HCT116 (cell line): ENCODE measurements around the gene PLA2G2C.

Source experiments
- EZH2 ChIP-seq: fragments of 200-600 bp; sonication (generic); IDR thresholded peaks from 2 replicates; pipeline ENCODE4 v1.6.1; 2017; ENCODE audit warnings: antibody characterized with exemption, mixed run types
- POLR2AphosphoS5 ChIP-seq: IDR thresholded peaks from 2 replicates; pipeline ENCODE4 v1.6.1; 2011; ENCODE audit warnings: mild to moderate bottlenecking, low read depth, low read length, moderate library complexity
- TF ChIP-seq, protein P1 (sequence below), 3 experiments: fragments of 200-600 bp in 1 of 3; sonication (generic) in 1 of 3; IDR thresholded peaks in 2 of 3; conservative IDR thresholded peaks in 1 of 3; 2 replicates each; pipeline ENCODE4 v1.5.1; 2012 to 2017; ENCODE audit warnings: low read depth in 2 of 3, low read length in 2 of 3, antibody characterized with exemption in 1 of 3, borderline replicate concordance in 1 of 3, control low read depth in 1 of 3, mild to moderate bottlenecking in 1 of 3, mixed read lengths in 1 of 3, mixed run types in 1 of 3, moderate library complexity in 1 of 3; ENCODE audit not compliant: insufficient read depth in 1 of 3

GRCh38 chr1:20207546-20207945 is 21.2 kb upstream of the PLA2G2C start:
- TF ChIP-seq POLR2AphosphoS5, result no peak
- TF ChIP-seq EZH2, result no peak
- TF ChIP-seq, protein P1, sequence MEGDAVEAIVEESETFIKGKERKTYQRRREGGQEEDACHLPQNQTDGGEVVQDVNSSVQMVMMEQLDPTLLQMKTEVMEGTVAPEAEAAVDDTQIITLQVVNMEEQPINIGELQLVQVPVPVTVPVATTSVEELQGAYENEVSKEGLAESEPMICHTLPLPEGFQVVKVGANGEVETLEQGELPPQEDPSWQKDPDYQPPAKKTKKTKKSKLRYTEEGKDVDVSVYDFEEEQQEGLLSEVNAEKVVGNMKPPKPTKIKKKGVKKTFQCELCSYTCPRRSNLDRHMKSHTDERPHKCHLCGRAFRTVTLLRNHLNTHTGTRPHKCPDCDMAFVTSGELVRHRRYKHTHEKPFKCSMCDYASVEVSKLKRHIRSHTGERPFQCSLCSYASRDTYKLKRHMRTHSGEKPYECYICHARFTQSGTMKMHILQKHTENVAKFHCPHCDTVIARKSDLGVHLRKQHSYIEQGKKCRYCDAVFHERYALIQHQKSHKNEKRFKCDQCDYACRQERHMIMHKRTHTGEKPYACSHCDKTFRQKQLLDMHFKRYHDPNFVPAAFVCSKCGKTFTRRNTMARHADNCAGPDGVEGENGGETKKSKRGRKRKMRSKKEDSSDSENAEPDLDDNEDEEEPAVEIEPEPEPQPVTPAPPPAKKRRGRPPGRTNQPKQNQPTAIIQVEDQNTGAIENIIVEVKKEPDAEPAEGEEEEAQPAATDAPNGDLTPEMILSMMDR (IDR thresholded peaks at IDR 0.05 in 2 of 3, conservative IDR thresholded peaks at IDR 0.05 in 1 of 3; ENCODE audit: borderline replicate concordance in 1 of 3, insufficient read depth in 1 of 3, low read depth in 2 of 3, low read length in 2 of 3), result no peak
